HEK293 (cell line): ENCODE results near the gene CRTC3.

Experiments
- CTCF ChIA-PET: fragments of 350-600 bp; formaldehyde crosslinking; extraction: SDS; loops from one replicate; lab custom pipeline; 2021; ENCODE audit warnings: antibody characterized with exemption; lab: Yijun Ruan, JAX
- POLR2A ChIA-PET: fragments of 300-600 bp; formaldehyde crosslinking; extraction: SDS; loops from one replicate; lab custom pipeline; 2020; ENCODE audit warnings: antibody characterized with exemption, inconsistent platforms; lab: Yijun Ruan, JAX
- H3K27ac ChIP-seq: fragments of 200-500 bp; sonication (Bioruptor generic); 2 replicates; pipeline ENCODE4 v1.5.1; 2014; ENCODE audit warnings: low read depth, low read length, control low read depth, inconsistent platforms; ENCODE audit errors: extremely low read depth
- H3K36me3 ChIP-seq, 2 experiments: fragments of 200-500 bp in 1 of 2; sonication (Bioruptor generic) in 1 of 2; 1 replicate in 1 of 2; 2 replicates in 1 of 2; pipeline ENCODE4 v1.5.1; 2014 to 2017; ENCODE audit warnings: inconsistent platforms in 2 of 2, low read length in 2 of 2; ENCODE audit not compliant: control insufficient read depth in 2 of 2, insufficient read depth in 1 of 2
- H3K4me1 ChIP-seq: fragments of 200-500 bp; sonication (Bioruptor generic); 2 replicates; pipeline ENCODE4 v1.5.1; 2014; ENCODE audit warnings: mild to moderate bottlenecking, low read length, inconsistent platforms; ENCODE audit not compliant: control insufficient read depth, insufficient read depth
- H3K4me3 ChIP-seq: 2 replicates; pipeline ENCODE4 v1.5.1; 2011; ENCODE audit warnings: low read depth, mild to moderate bottlenecking, control low read depth, low read length, moderate library complexity
- H3K9me3 ChIP-seq: fragments of 200-500 bp; sonication (Bioruptor generic); 2 replicates; pipeline ENCODE4 v1.5.1; 2014; ENCODE audit warnings: low read depth, low read length, inconsistent platforms; ENCODE audit not compliant: control insufficient read depth, insufficient read depth
- WT1 ChIP-seq: fragments of 450-650 bp; formaldehyde crosslinking; IDR thresholded peaks from 2 replicates; pipeline ENCODE4 v1.5.1; 2016; ENCODE audit warnings: missing biosample characterization, missing genetic modification characterization
- ZBTB48 ChIP-seq: fragments of 450-650 bp; formaldehyde crosslinking; IDR thresholded peaks from 2 replicates; pipeline ENCODE4 v1.5.1; 2016; ENCODE audit warnings: missing biosample characterization, missing genetic modification characterization
- ZFP37 ChIP-seq: fragments of 450-650 bp; formaldehyde crosslinking; IDR thresholded peaks from 2 replicates; pipeline ENCODE4 v1.5.1; 2016; ENCODE audit warnings: missing biosample characterization, missing genetic modification characterization
- ZFP69B ChIP-seq: fragments of 450-650 bp; formaldehyde crosslinking; IDR thresholded peaks from 2 replicates; pipeline ENCODE4 v1.5.1; 2016; ENCODE audit warnings: missing biosample characterization, missing genetic modification characterization
- ZNF133 ChIP-seq: fragments of 450-650 bp; formaldehyde crosslinking; IDR thresholded peaks from 2 replicates; pipeline ENCODE4 v1.5.1; 2016; ENCODE audit warnings: missing biosample characterization, missing genetic modification characterization
- ZNF146 ChIP-seq: fragments of 450-650 bp; formaldehyde crosslinking; IDR thresholded peaks from 2 replicates; pipeline ENCODE4 v1.5.1; 2016; ENCODE audit warnings: missing biosample characterization, missing genetic modification characterization
- ZNF266 ChIP-seq: fragments of 450-650 bp; formaldehyde crosslinking; IDR thresholded peaks from 2 replicates; pipeline ENCODE4 v1.5.1; 2016; ENCODE audit warnings: missing biosample characterization, missing genetic modification characterization, low read depth
- ZNF521 ChIP-seq: fragments of 450-650 bp; formaldehyde crosslinking; IDR thresholded peaks from 2 replicates; pipeline ENCODE4 v1.5.1; 2017; ENCODE audit warnings: missing biosample characterization, mild to moderate bottlenecking, missing genetic modification characterization
- ZNF549 ChIP-seq: fragments of 450-650 bp; IDR thresholded peaks from 2 replicates; pipeline ENCODE4 v1.5.1; 2018; ENCODE audit warnings: missing biosample characterization, missing genetic modification characterization, mild to moderate bottlenecking, inconsistent platforms, moderate library complexity
- ZXDB ChIP-seq: fragments of 450-650 bp; formaldehyde crosslinking; IDR thresholded peaks from 2 replicates; pipeline ENCODE4 v1.5.1; 2016; ENCODE audit warnings: missing biosample characterization, missing genetic modification characterization
- TF ChIP-seq, protein P1 (sequence below): fragments of 450-650 bp; formaldehyde crosslinking; optimal IDR thresholded peaks from 2 replicates; pipeline ENCODE3; 2016; ENCODE audit warnings: missing biosample characterization, mild to moderate bottlenecking, missing genetic modification characterization
- TF ChIP-seq, protein P2 (sequence below): fragments of 450-650 bp; formaldehyde crosslinking; IDR thresholded peaks from 2 replicates; pipeline ENCODE4 v1.5.1; 2016; ENCODE audit warnings: missing biosample characterization, missing genetic modification characterization, borderline replicate concordance
- TF ChIP-seq, protein P3 (sequence below): fragments of 450-650 bp; formaldehyde crosslinking; IDR thresholded peaks from 2 replicates; pipeline ENCODE4 v1.5.1; 2017; ENCODE audit warnings: missing biosample characterization, missing genetic modification characterization
- TF ChIP-seq, protein P4 (sequence below): fragments of 450-650 bp; formaldehyde crosslinking; IDR thresholded peaks from 2 replicates; pipeline ENCODE4 v1.5.1; 2016; ENCODE audit warnings: missing biosample characterization, missing genetic modification characterization
- TF ChIP-seq, protein P5 (sequence below): fragments of 450-650 bp; formaldehyde crosslinking; IDR thresholded peaks from 2 replicates; pipeline ENCODE4 v1.5.1; 2016; ENCODE audit warnings: missing biosample characterization, missing genetic modification characterization

The CRTC3 gene

DNA sequence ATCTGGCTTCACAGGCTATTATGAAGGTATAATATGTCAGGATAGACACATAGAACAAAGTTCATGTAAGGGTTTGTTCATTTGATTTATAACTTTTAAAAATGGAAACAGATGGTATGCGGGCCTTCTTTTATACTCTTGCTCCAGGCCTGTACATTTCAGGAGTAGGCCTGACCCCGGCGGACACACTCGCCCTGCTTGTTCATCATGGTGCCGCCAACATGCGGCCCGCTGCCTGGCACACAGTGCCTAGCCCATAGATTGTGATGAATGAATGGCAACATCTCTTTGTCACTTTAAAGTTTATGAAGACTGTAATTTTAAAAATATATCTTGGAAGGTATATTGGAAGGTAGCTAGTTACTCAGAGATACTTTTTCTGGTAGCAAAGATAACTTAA, 95.3 kb downstream of the CRTC3 start:
- Histone ChIP-seq H3K9me3 (no peaks in the 10 kb centered on the region), H3K36me3 (peaks cover 22 to 64% of the 10 kb centered on the region in 2 experiments), H3K4me3 (no peak overlapping the region), H3K27ac (no peak overlapping the region), H3K4me1 (no peaks in the 10 kb centered on the region)
- ChIA-PET CTCF (interaction anchor here (1.0 to 1.3 kb wide), 2 partner anchors 23 to 261 kb away, joined by 3 to 4 read pairs; no protein-coding TSS in a partner anchor), POLR2A (no interaction called here)
- TF ChIP-seq, protein P1, sequence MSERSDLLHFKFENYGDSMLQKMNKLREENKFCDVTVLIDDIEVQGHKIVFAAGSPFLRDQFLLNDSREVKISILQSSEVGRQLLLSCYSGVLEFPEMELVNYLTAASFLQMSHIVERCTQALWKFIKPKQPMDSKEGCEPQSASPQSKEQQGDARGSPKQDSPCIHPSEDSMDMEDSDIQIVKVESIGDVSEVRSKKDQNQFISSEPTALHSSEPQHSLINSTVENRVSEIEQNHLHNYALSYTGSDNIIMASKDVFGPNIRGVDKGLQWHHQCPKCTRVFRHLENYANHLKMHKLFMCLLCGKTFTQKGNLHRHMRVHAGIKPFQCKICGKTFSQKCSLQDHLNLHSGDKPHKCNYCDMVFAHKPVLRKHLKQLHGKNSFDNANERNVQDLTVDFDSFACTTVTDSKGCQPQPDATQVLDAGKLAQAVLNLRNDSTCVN, result no peak

DNA sequence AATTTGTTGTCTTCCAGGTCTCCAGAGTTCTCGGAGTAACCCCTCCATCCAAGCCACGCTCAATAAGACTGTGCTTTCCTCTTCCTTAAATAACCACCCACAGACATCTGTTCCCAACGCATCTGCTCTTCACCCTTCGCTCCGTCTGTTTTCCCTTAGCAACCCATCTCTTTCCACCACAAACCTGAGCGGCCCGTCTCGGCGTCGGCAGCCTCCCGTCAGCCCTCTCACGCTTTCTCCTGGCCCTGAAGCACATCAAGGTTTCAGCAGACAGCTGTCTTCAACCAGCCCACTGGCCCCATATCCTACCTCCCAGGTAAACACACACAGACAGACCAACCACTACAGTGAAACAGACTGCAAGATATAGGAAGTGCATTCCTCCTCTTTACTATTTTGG, 99.5 kb downstream of the CRTC3 start:
- peaks cover 64 to 75% of the 10 kb centered on the region in 2 experiments for H3K36me3 ChIP-seq
- H3K4me3 ChIP-seq, result no peak overlapping the region
- no peaks in the 10 kb centered on the region for H3K4me1 ChIP-seq
- POLR2A ChIA-PET, result no interaction called here
- CTCF ChIA-PET, result interaction anchor here (1.0 kb wide), 1 partner anchor 25 kb away, joined by 4 read pairs; no protein-coding TSS in a partner anchor
- H3K9me3 ChIP-seq, result no peaks in the 10 kb centered on the region
- no peak for TF ChIP-seq ZBTB48 (tag by site-specific recombination)
- TF ChIP-seq, protein P2, sequence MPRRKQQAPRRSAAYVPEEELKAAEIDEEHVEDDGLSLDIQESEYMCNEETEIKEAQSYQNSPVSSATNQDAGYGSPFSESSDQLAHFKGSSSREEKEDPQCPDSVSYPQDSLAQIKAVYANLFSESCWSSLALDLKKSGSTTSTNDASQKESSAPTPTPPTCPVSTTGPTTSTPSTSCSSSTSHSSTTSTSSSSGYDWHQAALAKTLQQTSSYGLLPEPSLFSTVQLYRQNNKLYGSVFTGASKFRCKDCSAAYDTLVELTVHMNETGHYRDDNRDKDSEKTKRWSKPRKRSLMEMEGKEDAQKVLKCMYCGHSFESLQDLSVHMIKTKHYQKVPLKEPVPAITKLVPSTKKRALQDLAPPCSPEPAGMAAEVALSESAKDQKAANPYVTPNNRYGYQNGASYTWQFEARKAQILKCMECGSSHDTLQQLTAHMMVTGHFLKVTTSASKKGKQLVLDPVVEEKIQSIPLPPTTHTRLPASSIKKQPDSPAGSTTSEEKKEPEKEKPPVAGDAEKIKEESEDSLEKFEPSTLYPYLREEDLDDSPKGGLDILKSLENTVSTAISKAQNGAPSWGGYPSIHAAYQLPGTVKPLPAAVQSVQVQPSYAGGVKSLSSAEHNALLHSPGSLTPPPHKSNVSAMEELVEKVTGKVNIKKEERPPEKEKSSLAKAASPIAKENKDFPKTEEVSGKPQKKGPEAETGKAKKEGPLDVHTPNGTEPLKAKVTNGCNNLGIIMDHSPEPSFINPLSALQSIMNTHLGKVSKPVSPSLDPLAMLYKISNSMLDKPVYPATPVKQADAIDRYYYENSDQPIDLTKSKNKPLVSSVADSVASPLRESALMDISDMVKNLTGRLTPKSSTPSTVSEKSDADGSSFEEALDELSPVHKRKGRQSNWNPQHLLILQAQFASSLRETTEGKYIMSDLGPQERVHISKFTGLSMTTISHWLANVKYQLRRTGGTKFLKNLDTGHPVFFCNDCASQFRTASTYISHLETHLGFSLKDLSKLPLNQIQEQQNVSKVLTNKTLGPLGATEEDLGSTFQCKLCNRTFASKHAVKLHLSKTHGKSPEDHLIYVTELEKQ (tag by site-specific recombination), result no peak
- TF ChIP-seq, protein P3, sequence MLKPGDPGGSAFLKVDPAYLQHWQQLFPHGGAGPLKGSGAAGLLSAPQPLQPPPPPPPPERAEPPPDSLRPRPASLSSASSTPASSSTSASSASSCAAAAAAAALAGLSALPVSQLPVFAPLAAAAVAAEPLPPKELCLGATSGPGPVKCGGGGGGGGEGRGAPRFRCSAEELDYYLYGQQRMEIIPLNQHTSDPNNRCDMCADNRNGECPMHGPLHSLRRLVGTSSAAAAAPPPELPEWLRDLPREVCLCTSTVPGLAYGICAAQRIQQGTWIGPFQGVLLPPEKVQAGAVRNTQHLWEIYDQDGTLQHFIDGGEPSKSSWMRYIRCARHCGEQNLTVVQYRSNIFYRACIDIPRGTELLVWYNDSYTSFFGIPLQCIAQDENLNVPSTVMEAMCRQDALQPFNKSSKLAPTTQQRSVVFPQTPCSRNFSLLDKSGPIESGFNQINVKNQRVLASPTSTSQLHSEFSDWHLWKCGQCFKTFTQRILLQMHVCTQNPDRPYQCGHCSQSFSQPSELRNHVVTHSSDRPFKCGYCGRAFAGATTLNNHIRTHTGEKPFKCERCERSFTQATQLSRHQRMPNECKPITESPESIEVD (tag by site-specific recombination), result no peak
- no peak for TF ChIP-seq ZNF521 (tag by site-specific recombination)
- no peak for TF ChIP-seq ZFP37
- TF ChIP-seq, protein P4, sequence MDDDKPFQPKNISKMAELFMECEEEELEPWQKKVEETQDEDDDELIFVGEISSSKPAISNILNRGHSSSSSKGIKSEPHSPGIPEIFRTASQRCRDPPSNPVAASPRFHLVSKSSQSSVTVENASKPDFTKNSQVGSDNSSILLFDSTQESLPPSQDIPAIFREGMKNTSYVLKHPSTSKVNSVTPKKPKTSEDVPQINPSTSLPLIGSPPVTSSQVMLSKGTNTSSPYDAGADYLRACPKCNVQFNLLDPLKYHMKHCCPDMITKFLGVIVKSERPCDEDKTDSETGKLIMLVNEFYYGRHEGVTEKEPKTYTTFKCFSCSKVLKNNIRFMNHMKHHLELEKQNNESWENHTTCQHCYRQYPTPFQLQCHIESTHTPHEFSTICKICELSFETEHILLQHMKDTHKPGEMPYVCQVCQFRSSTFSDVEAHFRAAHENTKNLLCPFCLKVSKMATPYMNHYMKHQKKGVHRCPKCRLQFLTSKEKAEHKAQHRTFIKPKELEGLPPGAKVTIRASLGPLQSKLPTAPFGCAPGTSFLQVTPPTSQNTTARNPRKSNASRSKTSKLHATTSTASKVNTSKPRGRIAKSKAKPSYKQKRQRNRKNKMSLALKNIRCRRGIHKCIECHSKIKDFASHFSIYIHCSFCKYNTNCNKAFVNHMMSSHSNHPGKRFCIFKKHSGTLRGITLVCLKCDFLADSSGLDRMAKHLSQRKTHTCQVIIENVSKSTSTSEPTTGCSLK (tag by site-specific recombination), result no peak
- no peak for TF ChIP-seq ZNF133 (tag by site-specific recombination)
- TF ChIP-seq, protein P1, result no peak
- TF ChIP-seq WT1 (tag by site-specific recombination), result no peak
- TF ChIP-seq, protein P5, sequence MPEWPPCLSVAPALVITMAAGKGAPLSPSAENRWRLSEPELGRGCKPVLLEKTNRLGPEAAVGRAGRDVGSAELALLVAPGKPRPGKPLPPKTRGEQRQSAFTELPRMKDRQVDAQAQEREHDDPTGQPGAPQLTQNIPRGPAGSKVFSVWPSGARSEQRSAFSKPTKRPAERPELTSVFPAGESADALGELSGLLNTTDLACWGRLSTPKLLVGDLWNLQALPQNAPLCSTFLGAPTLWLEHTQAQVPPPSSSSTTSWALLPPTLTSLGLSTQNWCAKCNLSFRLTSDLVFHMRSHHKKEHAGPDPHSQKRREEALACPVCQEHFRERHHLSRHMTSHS (tag by site-specific recombination), result no peak
- TF ChIP-seq ZFP69B (tag by site-specific recombination), result no peak
- no peak for TF ChIP-seq ZNF146
- no peak for TF ChIP-seq ZXDB
- TF ChIP-seq ZNF266 (tag by site-specific recombination), result no peak
- TF ChIP-seq ZNF549 (tag by site-specific recombination), result no peak
- TF ChIP-seq, all 188 proteins: peak for 0
- H3K27ac ChIP-seq, result no peak overlapping the region
